HG03064 (cell line): ENCODE data around the gene KCNAB1.
"Not testable (repeated sequence)": the region's sequence is repeated elsewhere in the genome, so short reads cannot be mapped to it uniquely, and the experiment has no call there.

ENCODE experiments used
- ATAC-seq: cut with Tn5 transposase; IDR thresholded peaks from one replicate; pipeline ENCODE4 v1.9.1; 2021; ENCODE audit warnings: low read depth; ENCODE audit not compliant: unreplicated experiment

KCNAB1 gene

GRCh38 chr3:156215751-156216150 lies 95.4 kb downstream of the KCNAB1 start:
- no peak for ATAC-seq

GRCh38 chr3:156216216-156216615 lies 95.8 kb downstream of the KCNAB1 start:
- no peak for ATAC-seq

GRCh38 chr3:156216852-156217251 lies 96.5 kb downstream of the KCNAB1 start:
- no peak for ATAC-seq

- ATAC-seq: no peak
These were observed 97.4 kb downstream of the KCNAB1 start for GRCh38 chr3:156217674-156218352.

GRCh38 chr3:156218353-156218744 lies 98.0 kb downstream of the KCNAB1 start:
- no peak for ATAC-seq

- ATAC-seq: not testable (repeated sequence)
These were observed 102.0 kb downstream of the KCNAB1 start for GRCh38 chr3:156222381-156222780.

GRCh38 chr3:156224046-156224445 lies 103.7 kb downstream of the KCNAB1 start:
- not testable (repeated sequence) for ATAC-seq

GRCh38 chr3:156226676-156227420 lies 106.5 kb downstream of the KCNAB1 start:
- no peak for ATAC-seq

- ATAC-seq: no peak
These were observed 107.3 kb downstream of the KCNAB1 start for GRCh38 chr3:156227704-156228103.

- ATAC-seq: no peak
These were observed 110.0 kb downstream of the KCNAB1 start for GRCh38 chr3:156230278-156230900.

GRCh38 chr3:156231221-156231620 lies 110.8 kb downstream of the KCNAB1 start:
- ATAC-seq: not testable (repeated sequence)

GRCh38 chr3:156233876-156234275 lies 113.5 kb downstream of the KCNAB1 start:
- no peak for ATAC-seq

GRCh38 chr3:156236556-156237260 lies 116.3 kb downstream of the KCNAB1 start:
- no peak for ATAC-seq

- ATAC-seq: no peak
These were observed 120.3 kb downstream of the KCNAB1 start for GRCh38 chr3:156240642-156241041.

- ATAC-seq: no peak
These were observed 126.8 kb downstream of the KCNAB1 start for GRCh38 chr3:156246961-156247725.

- ATAC-seq: no peak
These were observed 130.2 kb downstream of the KCNAB1 start for GRCh38 chr3:156250550-156250949.

- ATAC-seq: no peak
These were observed 131.0 kb downstream of the KCNAB1 start for GRCh38 chr3:156251424-156251823.

- ATAC-seq: no peak
These were observed 132.3 kb downstream of the KCNAB1 start for GRCh38 chr3:156252656-156253055.

GRCh38 chr3:156253150-156253549 lies 132.8 kb downstream of the KCNAB1 start:
- ATAC-seq: no peak

- ATAC-seq: no peak
These were observed 135.9 kb downstream of the KCNAB1 start for GRCh38 chr3:156256256-156256655.
